GM10847 (cell line): ENCODE data around the gene C10orf120.

Experiments
- POLR2A ChIP-seq: IDR thresholded peaks from 2 replicates; pipeline ENCODE4 v1.6.1; 2011; ENCODE audit not compliant: insufficient read length; ENCODE audit errors: extremely low read depth

C10orf120 gene

DNA sequence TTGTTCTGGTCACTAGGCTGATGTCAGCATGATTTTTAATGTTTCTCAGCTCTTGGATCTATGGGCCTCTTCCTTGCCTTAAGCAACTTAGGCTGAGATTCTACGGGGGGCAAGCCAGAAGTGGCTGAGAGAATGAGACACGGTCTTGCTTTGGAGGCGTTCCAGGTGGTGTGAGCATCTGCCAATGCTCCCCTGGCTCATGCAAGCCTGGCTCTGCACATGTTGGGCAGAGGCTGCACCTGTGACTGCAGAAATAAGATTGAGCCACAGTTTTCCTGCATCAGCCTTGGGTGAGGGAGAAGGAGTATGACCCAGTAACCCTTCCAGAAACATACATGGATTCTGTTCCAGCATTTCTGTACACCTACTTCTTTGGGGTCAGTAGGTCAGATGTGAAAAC lies 41.9 kb downstream of the C10orf120 start:
- TF ChIP-seq POLR2A, result no peak

DNA sequence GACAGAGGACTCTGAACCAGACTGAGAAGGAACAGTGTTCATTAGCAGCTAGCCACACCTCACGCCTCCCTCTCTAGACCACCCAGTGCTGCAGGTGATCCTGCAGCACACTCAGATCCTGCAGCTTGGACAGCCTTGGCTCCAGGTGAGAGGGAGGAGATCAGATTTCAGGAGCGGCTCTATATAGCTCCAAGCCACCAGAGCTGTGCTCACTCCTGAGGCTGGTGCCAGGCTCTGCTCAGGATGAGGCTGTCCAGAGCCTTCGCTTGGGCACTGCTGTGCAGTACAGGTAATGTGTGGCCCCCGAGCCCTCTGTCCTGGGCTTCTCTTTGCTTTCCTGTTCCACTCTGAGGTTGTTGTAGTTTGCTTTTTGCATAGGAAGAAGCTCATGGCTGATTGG lies 42.4 kb downstream of the C10orf120 start:
- TF ChIP-seq POLR2A, result no peak

DNA sequence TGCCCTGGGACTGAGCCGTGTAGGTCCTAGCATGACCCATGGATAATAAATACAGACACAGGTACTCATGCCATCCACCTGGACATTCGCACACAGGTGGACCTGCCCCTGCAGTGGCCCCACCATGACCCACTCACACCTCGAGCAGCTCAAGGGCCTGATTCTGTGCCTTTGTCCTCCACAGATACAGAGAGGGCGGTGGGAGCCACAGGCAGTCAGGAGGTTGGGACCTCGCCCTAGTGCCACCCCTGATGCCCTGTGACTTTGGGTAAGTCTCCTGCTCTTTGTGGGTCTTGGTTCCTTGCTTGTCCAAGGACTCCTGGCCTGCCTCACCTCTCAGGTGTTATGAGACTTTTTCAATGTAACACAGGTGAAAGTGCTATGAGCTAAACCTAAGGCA lies 42.9 kb downstream of the C10orf120 start:
- no peak for TF ChIP-seq POLR2A

DNA sequence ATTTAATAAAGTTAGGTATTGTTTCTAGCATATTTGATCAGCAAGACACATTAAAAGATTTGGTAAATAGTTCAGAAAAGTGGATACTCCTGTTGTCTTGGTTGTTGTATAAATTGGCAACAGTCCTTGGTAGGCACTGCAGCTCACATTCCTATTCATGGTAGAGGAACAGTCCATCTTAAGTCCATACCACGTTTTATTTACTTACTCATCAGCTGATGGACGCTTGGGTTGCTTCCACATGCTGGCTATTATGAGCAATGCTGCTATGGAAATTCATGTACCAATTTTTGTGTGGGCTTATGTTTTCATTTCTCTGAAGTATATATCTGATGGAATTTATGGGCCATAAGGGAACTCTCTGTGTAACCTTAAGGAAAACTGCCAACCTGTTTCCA lies 43.3 kb downstream of the C10orf120 start:
- TF ChIP-seq POLR2A, result no peak

DNA sequence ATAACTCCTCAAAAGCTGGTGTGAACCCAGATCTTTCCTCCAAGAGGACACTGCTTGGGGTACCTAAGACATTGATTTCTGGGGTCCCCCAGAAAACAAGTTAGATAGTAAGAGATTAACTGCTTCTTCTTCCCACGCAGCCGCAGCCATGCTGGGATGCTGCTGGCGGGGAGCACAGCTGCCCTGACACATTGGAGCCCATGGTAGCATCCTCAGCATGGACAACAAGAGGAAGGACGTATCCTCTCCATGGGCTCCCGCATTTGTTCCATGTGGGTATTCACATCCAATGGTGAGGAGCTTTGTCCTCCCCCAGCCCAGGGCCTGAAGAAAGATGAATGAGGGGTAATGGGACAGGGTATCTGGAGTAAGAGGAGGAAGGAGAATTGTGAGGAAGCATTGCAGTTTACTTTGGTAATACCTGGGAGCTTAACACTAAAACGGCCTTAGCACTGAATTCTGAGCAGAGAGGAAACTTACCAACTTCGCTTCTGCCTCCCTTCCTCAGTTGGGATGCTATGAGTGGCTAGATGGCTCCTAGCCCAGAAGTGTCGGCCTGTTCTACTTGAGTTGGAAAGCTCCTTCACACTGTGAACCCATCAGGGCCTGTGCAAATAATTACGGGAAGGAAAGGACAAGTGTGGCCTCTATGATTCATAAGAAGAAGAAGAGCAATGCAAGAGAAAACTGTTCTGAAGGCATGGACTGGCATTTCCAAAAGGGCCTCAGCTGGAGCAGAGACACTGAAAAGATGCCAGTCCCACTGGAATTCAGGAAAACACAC lies 43.9 kb downstream of the C10orf120 start:
- TF ChIP-seq POLR2A, result no peak

DNA sequence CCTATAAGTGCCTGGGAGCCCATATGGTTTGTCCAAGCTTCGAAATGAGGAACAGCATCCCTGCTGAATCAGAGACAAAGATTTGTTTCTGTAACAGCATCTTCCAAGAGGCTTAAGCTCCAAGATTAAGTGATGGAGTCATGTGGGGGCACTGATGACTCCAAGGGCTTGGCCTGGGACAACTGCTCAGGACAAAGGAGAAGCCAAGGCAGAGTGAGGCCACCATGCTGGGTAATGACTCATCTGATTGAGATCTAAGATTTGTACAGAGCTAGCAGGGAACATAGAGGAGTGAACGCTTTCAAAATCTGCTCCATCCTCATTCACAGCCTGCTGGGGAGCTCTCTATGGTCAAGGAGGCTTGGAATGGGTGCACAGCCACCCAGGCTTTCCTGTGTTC lies 49.3 kb downstream of the C10orf120 start:
- no peak for TF ChIP-seq POLR2A

DNA sequence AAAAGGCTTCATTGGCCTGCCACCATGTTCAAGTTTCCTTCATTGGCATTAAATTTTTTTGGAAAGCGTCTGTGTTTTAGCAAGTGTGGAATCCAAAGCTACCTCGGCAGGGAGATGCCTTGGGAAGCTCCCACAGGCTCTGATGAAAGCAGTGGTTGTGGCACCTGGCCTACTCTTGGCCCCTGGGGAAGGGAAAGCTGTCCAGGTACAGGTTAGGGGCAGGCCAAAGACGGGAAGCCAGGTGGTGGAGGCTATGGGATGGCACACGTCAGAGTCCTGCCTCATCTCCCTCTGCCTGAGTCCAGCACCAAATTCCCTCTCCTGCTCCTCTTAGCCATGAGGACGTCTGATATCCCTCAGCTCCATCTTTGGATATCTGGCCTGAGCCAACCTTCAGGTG lies 49.7 kb downstream of the C10orf120 start:
- TF ChIP-seq POLR2A, result no peak

DNA sequence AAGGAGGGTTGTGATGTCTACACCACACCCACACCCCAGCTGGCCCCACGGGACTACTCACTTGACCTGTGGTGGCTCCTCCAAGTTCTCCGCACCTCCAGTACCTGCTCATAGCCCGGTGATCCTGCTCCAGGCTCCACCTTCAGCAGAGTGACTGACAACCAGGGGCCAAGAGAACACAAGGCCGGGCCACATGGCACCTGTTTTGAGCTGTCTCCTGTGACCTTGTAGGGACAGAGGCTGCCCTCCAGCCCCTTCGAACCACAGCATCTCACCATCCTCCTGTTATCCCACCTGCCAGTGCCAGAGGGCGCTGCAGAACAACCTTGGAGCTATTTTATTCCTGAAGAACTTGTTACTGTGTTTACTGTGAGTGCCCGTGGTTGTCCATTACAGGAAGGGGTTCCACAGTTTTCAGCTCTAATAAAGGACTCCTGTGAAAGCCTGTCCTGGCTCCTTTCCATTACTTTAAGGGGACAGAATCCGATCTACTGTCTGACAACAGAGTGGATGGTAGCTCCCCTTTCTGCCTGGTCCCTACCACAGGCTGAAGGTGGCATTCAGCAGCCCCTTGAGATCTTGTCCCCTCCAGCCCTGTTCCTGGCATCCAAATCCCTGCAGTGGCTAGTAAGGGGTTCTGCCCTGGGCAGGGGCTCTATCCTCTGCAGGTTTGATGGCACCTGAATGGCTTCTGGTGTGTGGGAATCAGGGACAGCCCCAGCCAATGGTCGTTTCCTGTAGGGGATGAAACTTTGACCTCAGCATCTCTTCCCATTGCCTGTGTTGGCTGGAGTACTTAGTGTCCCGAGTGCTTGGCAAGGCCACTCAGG lies 50.8 kb downstream of the C10orf120 start:
- TF ChIP-seq POLR2A, result no peak
